ENCODE results near the gene IFNA5. TPM values are rescaled to one million over a fixed set of nuclear protein-coding genes. Genes with fewer than 3 reads are reported as not detected.

The IFNA5 gene
- total RNA-seq, 4 donors from 2014 or later: not detected

GRCh38 chr9:21317956-21318923 lies 13.1 kb upstream of the IFNA5 start:
- Histone ChIP-seq H3K27ac (replicated peaks in 1 of 4) (no peak overlapping the region), H3K9me3 (no peaks in the 10 kb centered on the region), H3K4me3 (no peak overlapping the region), H3K4me1 (peaks cover 7 to 26% (median 21%) of the 10 kb centered on the region in 4 donors), H3K27me3 (no peaks in the 10 kb centered on the region), H3K36me3 (peaks cover 0 to 23% (median 19%) of the 10 kb centered on the region in 4 donors)
- intact Hi-C loops (cut with DNase I): loop anchor here (2.0 to 5.0 kb wide), 3 partner anchors 79 to 469 kb away; no protein-coding TSS in a partner anchor
- TF ChIP-seq CTCF (IDR thresholded peaks at IDR 0.05) (peak; percentile 61 to 68 (median 61)), POLR2A (IDR thresholded peaks at IDR 0.05; ENCODE audit: low read depth) (no peak)
- DNase-seq (ENCODE audit: extremely low spot score): no peak
- 19% methylated on average over 7 of the region's 7 CpGs for WGBS

GRCh38 chr9:21316860-21317259 lies 11.7 kb upstream of the IFNA5 start:
- H3K4me1 ChIP-seq: peaks cover 7 to 26% (median 21%) of the 10 kb centered on the region in 4 donors
- no peak overlapping the region for H3K4me3 ChIP-seq
- no peaks in the 10 kb centered on the region for H3K9me3 ChIP-seq
- WGBS: 19% methylated on average over 3 of the region's 3 CpGs
- H3K27me3 ChIP-seq: no peaks in the 10 kb centered on the region
- intact Hi-C loops (cut with DNase I): loop anchor here (2.0 to 5.0 kb wide), 3 partner anchors 80 to 470 kb away; no protein-coding TSS in a partner anchor
- H3K36me3 ChIP-seq: peaks cover 0 to 9% (median 7%) of the 10 kb centered on the region in 4 donors
- TF ChIP-seq CTCF (IDR thresholded peaks at IDR 0.05) (no peak), EP300 (IDR thresholded peaks at IDR 0.05) (no peak), POLR2A (IDR thresholded peaks at IDR 0.05; ENCODE audit: low read depth) (no peak), POLR2AphosphoS5 (IDR thresholded peaks at IDR 0.05) (no peak)
- no peak overlapping the region for H3K27ac ChIP-seq (replicated peaks in 1 of 4)
- DNase-seq (ENCODE audit: extremely low spot score): no peak

DNA sequence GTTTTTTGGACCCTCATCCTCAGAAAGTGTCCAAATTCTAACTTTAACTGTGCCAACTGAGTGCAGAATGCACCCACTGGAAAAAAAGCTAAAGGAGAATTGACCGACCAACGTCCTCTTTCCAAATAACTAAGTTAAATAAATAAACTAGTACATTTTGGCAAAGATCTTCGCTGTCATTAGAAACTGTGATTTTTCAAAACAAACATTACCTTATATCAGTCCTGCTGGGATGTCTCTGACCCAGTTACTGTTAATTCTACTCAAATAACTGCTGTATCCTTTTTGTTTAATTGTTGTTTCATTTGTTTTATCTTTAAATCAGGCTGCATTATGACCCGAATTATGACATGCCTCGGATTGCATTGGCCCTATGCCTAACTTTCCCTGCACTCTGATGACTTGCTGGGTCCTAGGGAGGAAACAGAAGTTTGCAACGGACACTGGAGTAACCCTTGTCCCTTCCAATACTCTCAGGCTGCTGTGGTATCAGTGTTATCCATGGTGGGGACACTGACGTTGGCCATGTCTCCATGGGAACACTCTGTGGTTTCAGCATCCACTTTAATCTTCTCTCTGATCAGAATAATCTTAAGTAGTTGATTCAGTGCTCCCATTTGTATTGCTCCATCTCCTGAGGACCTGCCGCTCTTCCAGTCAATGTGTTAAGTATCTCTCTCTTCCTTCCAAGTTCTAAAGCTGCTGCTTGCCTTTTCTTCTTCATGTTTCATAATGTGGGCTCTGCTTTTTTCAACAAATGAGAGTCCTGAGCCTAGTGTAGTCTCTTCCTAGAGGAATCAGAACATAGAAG lies 11.1 kb upstream of the IFNA5 start:
- Histone ChIP-seq H3K4me1 (peaks cover 7 to 26% (median 21%) of the 10 kb centered on the region in 4 donors), H3K27ac (replicated peaks in 1 of 4) (no peak overlapping the region), H3K9me3 (no peaks in the 10 kb centered on the region), H3K4me3 (no peak overlapping the region), H3K36me3 (peaks cover 0 to 4% (median 1%) of the 10 kb centered on the region in 4 donors), H3K27me3 (no peaks in the 10 kb centered on the region)
- 31% methylated on average over 8 of the region's 8 CpGs for WGBS
- TF ChIP-seq POLR2A (IDR thresholded peaks at IDR 0.05; ENCODE audit: low read depth) (no peak), EP300 (IDR thresholded peaks at IDR 0.05) (no peak), CTCF (IDR thresholded peaks at IDR 0.05) (no peak), POLR2AphosphoS5 (IDR thresholded peaks at IDR 0.05) (no peak)
- no peak for DNase-seq (ENCODE audit: extremely low spot score)
- intact Hi-C loops (cut with DNase I): loop anchor here (2.0 to 5.0 kb wide), 3 partner anchors 81 to 471 kb away; no protein-coding TSS in a partner anchor

GRCh38 chr9:21314152-21314551 lies 9.0 kb upstream of the IFNA5 start:
- intact Hi-C loops (cut with DNase I): no loop called here
- Histone ChIP-seq H3K27ac (replicated peaks in 1 of 4) (no peak overlapping the region), H3K36me3 (no peaks in the 10 kb centered on the region), H3K4me3 (no peak overlapping the region), H3K27me3 (no peaks in the 10 kb centered on the region), H3K9me3 (no peaks in the 10 kb centered on the region), H3K4me1 (peaks cover 7 to 26% (median 21%) of the 10 kb centered on the region in 4 donors)
- TF ChIP-seq EP300 (IDR thresholded peaks at IDR 0.05) (no peak), POLR2A (IDR thresholded peaks at IDR 0.05; ENCODE audit: low read depth) (no peak), POLR2AphosphoS5 (IDR thresholded peaks at IDR 0.05) (no peak), CTCF (IDR thresholded peaks at IDR 0.05) (no peak)
- DNase-seq (ENCODE audit: extremely low spot score): no peak
- WGBS: 85% methylated on average over 2 of the region's 2 CpGs
